HG03159 (cell line): ENCODE measurements around the gene ZBTB38.

Experiments used
- ATAC-seq: cut with Tn5 transposase; IDR thresholded peaks from one replicate; pipeline ENCODE4 v1.9.1; 2021; ENCODE audit warnings: mild to moderate bottlenecking, moderate library complexity; ENCODE audit not compliant: unreplicated experiment

The ZBTB38 gene

DNA sequence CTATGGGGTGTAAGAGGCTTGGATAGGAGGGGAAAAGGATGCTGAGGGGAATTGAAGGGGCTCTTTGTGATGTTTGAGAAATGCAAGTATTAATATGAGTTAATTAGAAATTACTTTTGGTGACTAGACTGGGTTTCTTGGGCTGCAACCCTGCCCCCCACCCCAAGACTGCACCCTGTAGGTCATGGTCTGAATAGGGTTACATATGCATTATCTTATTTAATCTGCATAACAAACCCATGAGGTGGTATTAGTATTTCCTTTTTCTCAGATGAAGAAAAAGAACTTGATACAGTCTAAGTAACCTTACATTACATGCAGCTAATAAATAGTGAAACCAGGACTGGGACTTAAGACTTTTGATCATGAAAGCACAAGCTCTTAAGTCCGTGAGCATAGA is 5.6 kb upstream of the ZBTB38 start:
- ATAC-seq = no peak

DNA sequence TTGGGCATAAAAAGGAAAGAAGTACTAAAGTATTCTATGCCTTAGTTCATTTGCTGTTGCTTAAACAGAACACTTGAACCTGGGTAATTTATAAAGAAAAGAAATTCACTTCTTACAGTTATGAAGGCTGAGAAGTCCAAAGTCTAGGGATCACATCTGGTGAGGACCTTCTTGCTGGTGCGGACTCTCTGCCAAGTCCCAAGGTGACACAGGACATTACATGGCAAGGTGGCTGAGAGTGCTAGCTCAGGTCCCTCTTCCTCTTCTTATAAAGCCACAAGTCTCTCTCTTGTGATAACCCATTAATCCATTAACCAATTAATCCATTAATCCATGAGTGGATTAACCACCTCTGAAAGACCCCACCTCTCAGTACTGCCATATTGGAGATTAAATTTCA is 3.1 kb upstream of the ZBTB38 start:
- no peak for ATAC-seq

DNA sequence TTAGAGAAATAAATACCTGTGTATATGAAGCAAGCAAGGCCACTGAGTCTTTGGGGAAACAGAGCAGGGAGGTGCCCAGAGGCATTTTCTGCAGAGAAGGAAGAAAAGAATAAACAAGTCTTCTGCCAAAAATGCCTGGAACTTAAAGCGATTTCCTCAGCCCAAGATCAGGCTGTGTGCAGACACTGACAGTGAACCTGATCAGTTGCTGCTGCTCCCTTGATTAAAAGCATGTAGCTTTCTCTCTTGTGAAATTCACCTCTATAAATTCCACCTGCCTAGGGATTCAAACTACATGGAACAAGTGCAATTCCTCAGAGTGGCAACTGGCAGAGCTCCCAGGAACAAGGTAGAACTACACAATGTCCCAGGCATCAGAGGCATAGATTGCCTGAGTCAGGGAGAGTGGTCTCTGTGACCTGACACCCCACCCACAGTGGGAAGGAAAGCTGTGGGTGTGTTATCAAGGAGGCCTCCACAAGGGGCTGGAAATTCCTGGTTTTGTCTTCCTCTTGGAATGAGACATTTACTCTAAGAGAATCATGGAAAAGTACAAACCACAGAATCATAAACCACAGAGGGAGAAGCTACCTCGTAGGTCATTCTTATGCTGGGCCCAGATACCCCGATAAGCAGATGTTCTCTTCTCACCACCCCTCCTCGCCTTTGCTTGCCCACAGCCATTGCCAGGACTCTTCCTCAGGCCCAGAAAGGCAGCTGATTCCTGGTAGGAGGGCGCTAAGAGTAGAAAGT is 1.8 kb upstream of the ZBTB38 start:
- no peak for ATAC-seq

DNA sequence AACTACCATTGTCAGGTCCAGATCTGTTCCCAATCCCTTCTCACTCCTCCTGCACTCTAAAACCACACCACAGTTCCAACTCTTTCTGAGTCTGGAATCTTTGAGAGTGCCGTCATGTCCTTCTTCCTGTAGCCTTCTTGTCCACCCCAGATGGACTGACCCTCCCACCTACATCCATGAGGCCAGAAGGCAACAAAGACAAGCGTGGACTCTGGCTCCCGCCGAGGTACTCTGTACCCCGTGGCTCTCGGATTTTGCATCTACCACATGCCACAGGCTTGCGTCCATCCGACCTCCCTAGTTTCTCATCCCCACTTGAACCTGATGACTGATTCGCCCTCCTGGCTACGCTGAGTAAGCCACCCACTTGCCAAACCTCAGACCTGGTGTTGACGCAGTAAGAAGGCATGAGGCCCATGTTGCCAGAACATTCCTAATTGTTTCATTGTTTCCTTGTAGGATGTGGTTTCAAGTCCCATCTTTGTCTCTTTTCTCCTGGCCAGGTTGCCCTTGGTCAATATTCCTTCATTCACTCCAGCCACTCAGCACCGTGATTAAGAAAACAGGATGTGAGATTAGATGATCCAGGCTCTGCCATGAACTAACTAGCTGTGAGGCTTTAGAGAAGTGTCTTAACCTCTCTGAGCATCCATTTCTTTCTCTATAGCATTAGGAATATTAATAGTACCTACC is 1.1 kb upstream of the ZBTB38 start:
- no peak for ATAC-seq

DNA sequence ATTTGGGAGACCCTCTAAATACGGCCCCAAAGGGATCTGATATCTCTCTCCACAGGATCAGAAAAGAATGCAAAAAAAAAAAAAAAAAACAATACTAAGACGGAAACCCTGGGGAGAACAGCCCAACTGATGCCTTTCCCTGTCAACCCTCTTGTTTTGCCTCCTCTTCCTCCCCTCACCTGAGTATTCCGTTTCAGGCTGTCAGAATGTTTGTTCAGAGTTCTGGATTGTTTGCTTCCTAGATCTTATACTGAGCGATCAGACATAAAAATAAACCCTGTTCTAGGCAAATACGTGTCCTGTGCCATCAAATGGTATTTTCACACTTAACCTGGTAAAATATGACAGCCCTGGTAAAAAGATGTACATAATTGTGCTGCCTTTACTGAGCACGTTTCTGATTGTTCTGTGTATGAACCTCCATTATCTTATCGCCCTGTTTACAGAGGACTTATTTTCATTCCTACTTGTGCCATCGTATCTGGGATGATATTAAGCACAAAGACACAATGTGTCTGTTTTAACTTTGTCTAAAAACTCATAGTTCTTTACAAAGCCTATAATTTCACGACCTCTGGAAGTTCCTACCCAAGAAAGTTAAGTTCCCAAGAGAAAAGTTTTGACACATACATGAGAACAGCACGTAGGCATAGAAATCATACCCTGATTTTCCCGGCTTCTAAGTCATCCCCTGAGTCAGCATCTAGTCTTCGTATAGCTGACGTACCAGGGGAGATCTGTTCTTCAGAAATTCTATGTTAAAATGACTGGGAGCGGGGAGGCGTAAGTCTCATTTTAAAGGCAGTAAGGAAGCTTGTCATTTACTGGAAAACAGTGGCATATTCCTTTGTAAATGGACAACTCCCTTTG is 856 bp downstream of the ZBTB38 start:
- no peak for ATAC-seq

DNA sequence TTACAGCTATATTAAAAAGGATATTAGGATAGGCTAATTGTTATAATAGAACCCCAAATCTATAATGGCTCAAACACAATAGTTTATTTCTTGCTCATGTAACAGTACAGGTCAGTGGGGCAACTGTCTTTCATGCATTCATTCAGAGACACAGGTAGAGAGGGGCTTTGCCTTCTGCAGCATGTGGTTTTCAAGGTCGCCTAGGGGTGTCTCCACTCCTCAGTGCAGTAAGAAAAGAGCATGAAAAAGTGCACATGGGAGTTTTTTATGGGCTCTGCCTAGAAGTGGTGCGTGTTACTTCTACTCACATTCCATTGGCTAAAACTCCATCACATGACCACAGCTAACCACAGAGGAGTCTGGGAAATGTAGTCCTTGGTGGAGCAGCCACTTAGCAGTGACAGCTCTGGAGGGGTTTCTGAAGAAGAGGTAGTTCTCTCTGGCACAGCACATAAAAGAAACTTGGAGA is 1.8 kb downstream of the ZBTB38 start:
- peak; percentile 87 for ATAC-seq

DNA sequence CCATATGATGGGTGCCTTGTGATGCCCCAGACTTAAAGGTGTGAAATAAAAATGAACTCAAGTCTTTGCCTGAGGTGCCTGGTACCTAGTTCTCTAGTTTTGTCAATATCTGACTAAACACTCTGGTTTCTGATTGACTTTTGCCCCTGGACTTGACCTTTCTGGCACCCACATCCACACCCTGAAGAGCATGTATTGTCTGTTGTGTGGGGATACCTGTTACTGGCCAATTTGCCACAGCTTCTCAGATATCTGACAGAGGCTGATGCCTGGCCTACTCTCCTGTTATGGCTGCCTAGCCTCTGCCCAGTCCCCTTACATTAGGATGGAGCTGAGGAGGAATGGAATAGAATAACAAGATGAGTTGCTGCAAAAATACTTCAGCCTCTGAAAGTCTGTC is 3.6 kb downstream of the ZBTB38 start:
- peak; percentile 34 for ATAC-seq

DNA sequence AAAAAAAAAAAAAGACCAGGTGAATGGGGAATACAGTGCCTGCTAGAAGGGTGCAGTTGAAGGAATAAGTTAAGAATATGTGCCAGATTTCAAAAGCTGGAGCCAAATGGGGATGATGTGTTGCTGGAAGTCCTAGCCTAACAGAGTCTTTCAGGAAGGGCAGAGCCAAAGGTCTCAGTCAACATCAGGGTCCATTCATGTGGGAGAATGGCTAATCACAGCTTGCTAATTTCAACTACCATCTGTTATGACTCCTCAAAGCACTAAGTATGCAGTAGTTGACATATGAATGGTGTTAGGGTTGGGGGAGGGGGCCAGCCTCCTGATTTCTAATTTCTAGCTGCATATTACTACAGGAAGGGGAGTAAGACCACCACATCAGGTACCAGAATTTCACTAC is 4.4 kb downstream of the ZBTB38 start:
- ATAC-seq = no peak

DNA sequence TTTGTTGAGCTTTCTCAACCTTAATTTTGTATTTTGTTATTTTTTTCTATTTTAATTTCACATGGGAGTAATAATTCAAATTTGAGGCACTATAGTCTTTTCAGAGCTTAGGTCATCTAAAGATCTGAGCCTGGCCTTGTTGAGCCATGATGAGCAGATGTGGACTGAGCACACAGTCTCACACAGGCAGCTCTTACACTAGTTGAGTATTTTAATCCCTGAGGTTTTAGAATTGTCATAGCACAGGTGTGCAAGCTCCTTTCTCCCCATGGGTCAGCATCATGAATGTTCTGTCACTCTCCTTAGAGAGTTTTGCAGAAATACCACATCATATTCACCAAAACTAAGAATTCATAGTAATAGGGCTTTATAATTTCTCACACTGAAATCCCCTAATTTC is 4.9 kb downstream of the ZBTB38 start:
- no peak for ATAC-seq

DNA sequence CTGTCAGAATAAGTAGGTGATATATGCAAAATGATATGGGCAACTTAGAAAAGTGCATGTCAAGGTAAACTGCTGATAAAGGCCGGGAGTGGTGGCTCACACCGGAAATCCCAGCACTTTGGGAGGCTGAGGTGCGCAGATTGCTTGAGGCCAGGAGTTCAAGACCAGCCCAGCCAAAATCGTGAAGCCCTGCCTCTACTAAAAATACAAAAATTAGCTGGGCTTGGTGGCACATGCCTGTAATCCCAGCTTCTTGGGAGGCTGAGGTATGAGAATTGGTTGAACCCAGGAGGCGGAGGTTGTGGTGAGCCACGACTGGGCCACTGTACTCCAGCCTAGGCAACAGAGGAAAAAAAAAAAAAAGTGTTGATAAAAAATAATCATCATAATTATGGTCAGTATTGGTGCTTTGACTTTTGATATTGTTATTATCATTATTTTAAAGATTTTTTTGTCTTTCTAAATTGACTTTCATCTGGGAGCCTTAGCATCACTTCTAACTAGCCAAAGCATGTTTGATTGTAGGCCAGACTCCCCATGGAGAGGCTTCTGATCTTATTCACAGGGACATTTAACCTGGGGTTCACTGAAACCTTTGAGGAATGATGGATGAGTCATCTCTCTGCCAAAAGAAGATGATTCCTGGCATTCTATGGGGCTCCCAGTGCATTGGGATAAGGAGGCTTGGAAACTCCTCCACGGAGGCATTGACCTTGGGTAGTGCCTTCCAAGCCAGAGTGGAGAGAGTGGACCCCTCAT is 5.6 kb downstream of the ZBTB38 start:
- no peak for ATAC-seq

DNA sequence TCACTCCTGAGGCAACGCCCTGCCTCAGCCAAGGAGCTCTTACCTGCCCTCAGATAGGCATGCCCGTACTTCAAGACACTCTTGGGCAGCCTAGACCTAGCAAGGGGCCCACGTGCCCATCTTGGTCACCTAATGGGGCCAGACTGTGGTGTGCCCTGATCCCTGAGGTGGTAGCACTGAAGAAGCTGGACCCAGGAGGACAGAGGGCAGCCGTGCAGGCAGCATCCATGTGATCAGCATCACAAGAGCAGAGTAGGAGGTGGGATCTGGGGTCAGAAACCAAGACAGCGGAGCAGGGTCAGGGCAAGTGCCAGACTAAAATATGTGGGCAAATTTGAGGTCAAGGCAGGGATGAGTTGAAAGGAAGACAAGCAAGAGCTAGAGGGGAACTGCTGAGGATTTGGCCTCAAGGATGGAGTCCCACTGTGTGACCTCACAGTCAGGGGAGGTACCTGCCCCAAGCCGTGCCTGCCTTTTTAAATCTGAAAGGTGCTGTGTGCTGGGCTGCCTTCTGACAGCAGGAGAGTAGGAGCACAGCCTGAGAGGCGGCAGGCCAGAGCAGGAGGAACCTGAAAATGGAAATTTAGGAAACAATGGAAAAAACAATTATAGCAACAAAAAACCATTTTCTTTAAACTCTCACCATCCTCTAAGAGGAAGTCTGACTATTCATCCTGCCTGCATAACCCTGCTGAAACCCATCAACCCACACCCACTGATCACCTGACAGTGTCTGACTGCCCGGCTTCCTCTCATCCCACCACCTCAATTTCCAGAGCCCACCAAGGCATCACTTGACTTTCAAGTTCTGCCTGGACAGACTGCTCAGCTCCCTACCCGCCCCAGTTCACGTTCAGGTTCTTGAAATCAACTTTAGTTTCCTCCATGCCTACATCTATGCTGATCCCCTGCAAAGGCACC is 7.3 kb downstream of the ZBTB38 start:
- no peak for ATAC-seq

DNA sequence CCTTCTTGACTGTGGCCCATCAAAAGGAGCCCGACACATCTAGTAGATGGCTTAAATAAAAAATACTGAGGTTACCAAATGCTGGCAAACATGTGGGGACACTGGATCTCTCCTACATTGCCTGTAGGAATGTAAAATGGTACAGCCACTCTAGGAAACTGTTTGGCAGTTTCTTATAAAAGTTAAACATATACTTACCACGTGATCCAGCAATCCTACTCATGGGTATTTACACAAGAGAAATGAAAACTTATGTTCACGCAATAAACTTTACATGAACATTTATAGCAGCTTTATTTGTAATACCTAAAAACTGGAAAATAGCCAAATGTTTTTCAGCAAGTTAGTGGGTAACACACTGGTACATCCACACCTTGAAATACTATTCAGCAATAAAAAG is 9.1 kb downstream of the ZBTB38 start:
- no peak for ATAC-seq

DNA sequence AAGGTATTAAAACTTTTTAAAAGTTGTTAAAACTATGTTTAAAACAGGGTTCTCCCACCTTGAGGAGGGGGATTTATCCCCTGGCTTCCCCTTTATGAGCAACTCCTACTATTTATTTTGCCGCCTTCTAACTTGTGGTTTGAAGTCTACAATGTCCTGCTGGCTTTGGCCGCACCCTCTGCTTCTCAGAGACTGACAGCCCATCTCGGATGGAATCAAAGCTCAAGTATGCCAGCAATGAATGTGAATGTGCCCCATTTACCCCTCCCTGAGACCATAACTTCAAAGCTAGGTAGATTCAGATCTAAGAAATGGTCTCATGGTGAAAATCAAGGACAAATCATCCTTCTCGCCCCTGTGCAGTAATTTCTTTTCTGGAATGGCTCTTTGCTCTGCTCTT is 10.3 kb downstream of the ZBTB38 start:
- ATAC-seq = no peak

DNA sequence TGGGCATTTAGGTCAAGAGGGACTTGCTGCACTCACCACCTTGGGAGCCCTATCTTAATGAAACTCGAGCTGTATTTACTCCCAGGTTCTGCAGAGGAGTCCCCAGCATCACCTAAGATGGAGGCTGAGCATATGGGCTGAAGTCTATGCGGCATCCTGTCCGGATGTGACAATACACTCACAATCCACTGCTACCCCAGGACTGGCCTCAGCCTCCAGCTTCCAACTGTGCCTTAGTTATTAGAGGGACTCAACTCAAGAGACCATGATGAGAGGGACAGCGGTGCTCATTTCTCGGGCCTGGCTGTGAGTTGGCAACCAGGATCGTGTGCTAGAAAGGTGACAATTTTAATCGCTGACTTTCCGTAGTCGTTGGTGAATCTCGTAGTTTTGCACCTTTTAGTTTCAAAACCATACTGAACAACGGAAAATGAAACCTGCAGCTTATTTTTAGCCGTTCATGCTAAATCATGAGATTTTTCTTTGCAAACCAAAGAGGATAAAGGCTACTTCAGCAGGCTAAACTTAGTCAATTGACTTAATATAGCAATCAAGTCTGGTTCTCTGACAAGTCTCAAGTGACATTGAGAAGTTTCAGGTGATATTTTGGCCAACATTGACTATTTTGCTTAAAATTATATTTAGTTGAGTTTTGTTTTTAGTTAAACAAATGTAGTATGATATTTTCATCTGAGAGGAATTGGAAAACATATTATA is 11.1 kb downstream of the ZBTB38 start:
- ATAC-seq = peak; percentile 51

DNA sequence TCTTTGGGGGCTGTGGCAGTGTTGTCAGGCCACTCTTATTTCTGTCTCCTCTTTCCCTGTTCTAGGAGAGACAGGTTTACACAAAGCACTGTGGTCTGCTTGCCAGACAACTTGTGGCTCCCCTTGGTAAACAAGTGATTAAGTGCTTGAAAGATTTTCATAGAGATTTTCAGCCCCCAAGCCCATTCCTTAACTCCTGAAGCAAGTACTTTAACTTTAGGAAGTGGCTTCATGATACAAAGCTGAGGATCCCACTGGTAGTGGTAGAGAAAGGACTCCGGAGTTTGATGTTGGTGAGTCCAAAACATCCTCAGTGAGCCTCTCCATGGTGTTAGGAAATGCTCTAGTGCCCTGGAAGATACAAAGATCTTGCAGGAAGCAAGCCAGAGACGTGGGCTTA is 12.0 kb downstream of the ZBTB38 start:
- ATAC-seq = no peak

DNA sequence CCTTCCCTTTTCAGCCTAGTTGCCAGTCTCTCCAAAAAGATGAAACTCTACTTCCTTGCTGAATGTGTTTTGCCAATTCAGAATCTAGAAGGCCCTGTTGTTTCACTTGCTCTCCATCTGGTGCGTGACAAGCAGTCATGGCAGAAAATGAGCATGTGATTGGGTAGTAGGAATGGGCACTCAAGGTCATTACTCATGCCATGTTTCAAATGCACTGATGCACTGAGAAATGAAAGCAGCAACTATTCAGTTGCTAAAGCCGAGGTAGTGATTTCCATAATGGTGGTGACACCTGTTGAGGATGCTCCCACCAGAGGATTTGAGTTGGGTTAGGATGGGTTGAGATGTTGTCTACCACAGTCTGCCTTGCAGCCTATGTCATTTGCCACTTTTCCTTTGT is 12.7 kb downstream of the ZBTB38 start:
- ATAC-seq = peak; percentile 44

DNA sequence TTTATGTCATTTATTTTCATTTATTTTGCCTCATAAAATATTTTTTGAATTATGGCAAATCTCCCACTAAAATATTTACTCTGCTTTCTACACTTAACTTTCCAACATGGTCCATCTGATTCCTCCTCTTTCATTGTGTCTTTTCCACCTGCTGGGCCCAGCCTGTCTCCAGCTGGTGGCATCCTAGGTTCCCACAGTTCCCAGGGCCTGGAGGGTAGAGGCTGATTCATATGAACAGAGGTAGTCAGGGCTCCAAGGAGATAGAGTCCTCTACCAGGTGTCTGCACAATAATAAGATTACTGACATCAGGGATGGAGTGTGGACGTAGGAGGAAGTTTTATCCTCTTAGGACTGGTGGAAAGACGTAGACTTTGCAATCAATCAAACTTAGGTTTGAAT is 14.3 kb downstream of the ZBTB38 start:
- no peak for ATAC-seq

DNA sequence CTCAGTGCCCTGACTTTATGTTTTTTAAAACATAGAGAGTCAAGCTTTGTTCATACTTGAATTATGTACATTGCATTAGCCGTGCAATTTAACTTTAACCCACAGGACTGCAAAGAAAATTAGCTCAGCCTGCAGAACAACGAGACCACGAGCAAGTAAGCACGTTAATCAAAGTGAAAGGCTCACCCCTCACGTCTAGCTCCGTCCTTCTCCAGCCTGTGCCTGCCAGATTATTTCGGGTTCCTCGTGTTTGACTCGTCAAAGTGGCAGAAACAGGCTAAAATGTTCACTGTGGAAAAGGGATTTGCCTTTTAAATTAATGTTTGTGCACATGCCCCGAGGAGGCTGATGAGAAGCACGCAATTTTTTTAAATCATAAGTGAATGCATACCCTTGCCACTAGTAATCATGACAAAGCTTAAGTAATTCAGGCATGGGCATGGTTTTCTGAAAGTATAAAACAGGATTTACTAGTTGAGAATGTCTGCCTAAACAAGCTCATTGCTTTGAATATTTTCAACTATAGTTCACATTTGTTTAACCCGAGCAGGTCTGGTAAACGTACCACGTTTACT is 15.3 kb downstream of the ZBTB38 start:
- no peak for ATAC-seq

DNA sequence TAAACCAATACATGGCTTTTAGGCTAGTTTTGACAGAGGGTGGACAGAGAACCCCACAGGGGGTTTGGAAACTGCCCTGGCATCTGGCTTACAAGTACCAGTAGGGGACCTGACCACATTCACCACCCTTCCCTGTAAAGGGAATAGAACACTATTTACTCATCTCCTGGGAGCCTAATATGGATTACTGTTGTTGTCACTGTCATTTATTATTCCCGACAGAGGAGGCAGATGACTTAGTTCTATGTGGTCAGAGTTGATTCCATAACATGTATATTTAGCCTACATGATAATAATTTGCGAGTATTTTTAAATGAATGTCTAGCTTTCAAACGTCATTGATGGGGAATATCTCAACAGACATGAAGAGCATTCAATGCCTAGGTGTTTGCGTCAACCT is 15.9 kb downstream of the ZBTB38 start:
- no peak for ATAC-seq
